HG03139 (cell line): ENCODE results near the gene PTGER4.
"Not testable (repeated sequence)": the region's sequence is repeated elsewhere in the genome, so short reads cannot be mapped to it uniquely, and the experiment has no call there.

Source experiments
- ATAC-seq: cut with Tn5 transposase; IDR thresholded peaks from one replicate; pipeline ENCODE4 v1.9.1; 2021; ENCODE audit not compliant: unreplicated experiment

Gene PTGER4

DNA sequence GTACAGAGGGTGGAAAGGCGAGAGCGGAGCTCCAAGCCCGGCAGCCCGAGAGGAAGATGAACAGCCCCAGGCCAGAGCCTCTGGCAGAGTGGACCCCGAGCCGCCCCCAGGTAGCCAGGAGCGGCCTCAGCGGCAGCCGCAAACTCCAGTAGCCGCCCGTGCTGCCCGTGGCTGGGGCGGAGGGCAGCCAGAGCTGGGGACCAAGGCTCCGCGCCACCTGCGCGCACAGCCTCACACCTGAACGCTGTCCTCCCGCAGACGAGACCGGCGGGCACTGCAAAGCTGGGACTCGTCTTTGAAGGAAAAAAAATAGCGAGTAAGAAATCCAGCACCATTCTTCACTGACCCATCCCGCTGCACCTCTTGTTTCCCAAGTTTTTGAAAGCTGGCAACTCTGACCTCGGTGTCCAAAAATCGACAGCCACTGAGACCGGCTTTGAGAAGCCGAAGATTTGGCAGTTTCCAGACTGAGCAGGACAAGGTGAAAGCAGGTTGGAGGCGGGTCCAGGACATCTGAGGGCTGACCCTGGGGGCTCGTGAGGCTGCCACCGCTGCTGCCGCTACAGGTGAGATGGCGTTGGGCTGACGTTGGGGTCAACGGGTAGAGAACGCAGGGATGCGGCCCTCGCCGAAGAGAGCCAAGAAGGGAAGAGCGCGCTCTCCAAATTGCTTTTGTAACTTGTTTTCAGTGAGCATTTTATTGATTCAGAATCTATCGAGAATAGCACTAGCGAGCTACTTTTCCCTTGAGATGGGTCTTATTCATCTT lies at the start of gene PTGER4:
Gene PTGER4, plus strand, starts transcription at position 3 of the 769 bp plus-strand sequence. CDS start 1,079 bp downstream, outside the sequence.
- ATAC-seq = peak; percentile 30

DNA sequence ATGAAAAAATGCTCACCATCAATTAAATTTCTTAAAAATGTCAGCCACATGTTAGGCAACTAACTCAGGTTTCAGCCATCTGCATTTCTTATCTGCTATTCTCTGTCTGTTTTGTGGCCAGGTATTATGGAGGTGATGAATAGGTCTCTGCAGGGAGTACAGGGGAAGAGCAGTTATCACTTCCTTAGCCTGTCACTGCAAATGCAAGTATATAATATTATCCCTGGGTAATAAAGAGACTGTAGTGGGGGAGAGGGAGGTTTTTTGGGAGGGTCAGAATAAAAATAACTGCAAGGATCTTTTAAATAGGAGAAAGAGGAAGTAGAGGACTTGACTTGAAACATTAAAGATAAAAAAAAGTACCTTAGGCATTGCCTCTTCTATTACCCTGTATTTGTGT lies 49.6 kb upstream of the PTGER4 start:
- ATAC-seq = no peak

GRCh38 chr5:40631236-40631635 lies 48.5 kb upstream of the PTGER4 start:
- no peak for ATAC-seq

- no peak for ATAC-seq
These were observed 45.6 kb upstream of the PTGER4 start for GRCh38 chr5:40634154-40634553.

DNA sequence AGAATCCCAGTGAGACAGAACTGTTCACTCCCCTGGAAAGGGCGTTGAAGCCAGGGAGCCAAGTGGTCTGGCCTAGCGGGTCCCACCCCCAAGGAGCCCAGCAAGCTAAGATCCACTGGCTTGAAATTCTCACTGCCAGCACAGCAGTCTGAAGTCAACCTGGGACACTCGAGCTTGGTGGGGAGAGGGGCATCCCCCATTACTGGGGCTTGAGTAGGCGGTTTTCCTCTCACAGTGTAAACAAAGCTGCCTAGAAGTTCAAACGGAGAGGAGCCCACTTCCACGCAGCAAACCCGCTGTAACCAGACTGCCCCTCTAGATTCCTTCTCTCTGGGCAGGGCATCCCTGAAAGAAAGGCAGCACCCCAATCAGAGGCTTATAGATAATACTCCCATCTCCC lies 45.1 kb upstream of the PTGER4 start:
- no peak for ATAC-seq

DNA sequence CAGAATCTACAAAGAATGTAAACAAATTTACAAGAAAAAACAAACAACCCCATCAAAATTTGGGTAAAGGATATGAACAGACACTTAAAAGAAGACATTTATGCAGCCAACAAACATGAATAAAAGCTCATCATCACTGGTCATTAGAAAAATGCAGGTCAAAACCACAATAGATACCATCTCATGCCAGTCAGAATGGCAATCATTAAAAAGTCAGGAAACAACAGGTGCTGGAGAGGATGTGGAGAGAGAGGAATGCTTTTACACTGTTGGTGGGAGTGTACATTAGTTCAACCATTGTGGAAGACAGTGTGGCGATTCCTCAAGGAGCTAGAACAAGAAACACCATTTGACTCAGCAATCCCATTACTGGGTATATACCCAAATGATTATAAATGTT lies 40.2 kb upstream of the PTGER4 start:
- not testable (repeated sequence) for ATAC-seq

GRCh38 chr5:40646266-40646665 lies 33.4 kb upstream of the PTGER4 start:
- no peak for ATAC-seq

- no peak for ATAC-seq
These were observed 31.6 kb upstream of the PTGER4 start for GRCh38 chr5:40648150-40648549.

- no peak for ATAC-seq
These were observed 30.2 kb upstream of the PTGER4 start for GRCh38 chr5:40649463-40650030.

GRCh38 chr5:40651201-40651600 lies 28.5 kb upstream of the PTGER4 start:
- no peak for ATAC-seq

- ATAC-seq = no peak
These were observed 27.1 kb upstream of the PTGER4 start for GRCh38 chr5:40652441-40653220.

DNA sequence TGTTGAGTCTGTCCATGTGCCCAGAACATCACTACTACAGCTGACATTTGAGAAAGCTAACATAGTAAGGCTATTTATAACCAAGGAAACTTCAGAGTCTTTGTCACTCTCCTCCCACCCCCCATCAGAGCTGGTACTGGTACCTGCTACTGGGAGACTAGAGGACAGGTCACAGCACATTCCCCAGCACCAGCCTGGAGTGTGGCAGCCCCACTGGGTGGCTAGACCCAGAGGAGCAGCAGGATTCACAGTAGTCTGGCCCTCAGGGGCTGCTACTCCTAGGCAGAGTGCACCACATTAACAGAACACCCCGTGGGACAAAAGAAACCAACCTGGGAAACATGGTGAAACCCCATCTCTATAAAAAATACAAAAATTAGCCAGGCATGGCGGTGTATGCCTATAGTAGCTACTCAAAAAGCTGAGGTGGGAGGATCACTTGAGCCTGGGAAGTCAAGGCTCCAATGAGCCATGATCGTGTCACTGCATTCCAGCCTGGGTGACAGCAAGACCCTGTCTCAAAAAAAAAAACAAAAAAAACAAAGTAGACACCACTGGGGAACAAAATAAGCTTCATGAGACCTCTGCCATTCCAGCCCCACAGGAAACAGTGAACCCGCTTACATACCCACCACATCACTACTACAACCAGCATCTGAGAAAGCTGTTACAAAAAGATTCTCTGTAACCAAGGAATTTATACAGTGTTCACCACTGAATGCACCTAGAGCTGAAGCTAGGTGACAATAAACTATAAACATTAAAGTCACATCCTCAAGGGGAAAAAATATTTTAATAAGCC lies 26.3 kb upstream of the PTGER4 start:
- no peak for ATAC-seq

GRCh38 chr5:40654377-40654991 lies 25.2 kb upstream of the PTGER4 start:
- ATAC-seq = no peak

DNA sequence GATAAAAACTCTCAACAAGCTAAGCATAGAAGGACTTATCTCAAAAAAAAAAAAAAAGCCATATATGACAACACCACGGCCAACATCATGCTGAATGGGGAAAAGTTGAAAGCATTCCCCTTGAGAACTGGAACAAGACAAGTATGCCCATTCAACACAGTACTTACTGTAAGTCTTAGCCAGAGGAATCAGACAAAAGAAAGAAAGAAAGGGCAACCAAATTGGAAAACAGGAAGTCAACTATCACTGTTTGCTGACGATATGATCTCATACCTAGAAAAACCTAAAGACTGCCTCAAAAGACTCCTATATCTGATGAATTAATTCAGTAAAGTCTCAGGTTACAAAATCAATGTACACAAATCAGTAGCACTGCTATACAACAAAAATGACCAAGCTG lies 24.6 kb upstream of the PTGER4 start:
- no peak for ATAC-seq

DNA sequence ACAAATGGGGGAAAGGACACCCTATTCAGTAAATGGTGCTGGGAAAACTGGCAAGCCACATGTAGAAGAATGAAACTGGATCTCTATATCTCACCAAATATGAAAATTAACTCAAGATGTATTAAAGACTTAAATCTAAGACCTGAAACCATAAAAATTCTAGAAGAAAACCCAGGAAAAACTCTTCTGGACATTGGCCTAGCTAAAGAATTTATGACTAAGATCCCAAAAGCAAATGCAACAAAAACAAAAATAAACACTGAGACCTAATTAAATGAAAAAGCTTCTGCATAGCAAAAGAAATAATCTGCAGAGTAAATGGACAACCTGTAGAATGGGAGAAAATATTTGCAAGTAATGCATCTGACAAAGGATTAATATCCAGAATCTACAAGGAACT lies 23.6 kb upstream of the PTGER4 start:
- ATAC-seq = not testable (repeated sequence)

GRCh38 chr5:40656766-40657165 lies 22.9 kb upstream of the PTGER4 start:
- ATAC-seq = no peak

DNA sequence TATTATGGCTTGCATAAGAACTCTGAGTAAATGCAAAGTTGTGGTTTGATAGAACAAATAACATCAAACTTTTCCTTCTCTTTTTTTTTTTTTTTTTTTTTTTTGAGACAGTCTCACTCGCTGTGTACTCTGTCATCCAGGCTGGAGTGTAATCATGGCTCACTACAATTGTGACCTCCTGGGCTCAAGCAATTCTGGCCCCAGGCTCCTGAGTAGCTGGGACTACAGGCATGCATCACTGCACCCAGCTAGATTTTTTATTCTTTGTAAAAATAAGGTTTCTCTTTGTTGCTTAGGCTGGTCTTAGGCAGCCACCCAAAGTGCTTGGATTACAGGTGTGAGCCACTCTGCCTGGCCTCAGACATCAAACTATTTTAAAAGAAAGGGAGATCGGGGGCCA lies 19.0 kb upstream of the PTGER4 start:
- no peak for ATAC-seq

GRCh38 chr5:40665635-40666298 lies 13.9 kb upstream of the PTGER4 start:
- ATAC-seq = no peak

DNA sequence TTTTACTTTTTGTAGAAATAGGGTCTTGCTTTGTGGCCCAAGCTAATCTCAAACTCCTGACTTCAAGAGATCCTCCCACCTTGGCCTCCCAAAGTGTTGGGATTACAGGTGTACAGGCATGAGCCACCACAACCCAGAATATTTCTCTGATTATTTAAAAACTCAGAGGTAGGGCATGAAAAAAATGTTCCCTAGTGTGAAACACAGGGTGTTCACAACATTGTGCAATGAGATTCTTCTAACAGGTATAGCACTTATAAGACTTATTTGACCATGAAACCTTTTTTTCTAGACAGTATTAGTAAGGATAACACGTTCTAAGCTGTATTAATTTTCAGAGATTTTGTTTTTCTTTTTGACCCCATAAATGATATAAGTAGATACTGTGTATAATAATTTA lies 13.1 kb upstream of the PTGER4 start:
- no peak for ATAC-seq

DNA sequence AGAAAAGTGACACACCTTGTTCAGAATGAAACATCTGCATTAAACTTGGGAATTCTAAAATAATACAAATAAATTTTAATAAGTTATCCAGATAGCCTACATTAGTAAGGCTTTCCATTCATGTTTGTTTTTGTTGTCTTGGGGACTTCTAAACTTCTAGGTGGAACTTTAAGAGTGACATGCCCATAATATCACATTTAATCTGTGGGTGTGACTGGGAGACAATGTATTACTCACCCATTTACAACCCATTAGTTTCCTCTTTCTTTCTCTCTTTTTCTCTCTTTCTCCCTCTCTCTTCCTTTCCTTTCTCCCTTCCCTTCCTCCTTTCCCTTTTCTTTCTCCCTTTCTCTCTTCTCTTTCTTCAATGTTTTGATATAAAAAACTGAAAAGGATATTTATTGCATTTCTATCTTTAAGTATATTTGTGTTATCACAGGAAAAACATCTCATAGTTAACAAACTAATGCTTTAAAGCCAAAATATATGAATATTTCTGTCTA lies 12.5 kb upstream of the PTGER4 start:
- no peak for ATAC-seq
